ENCODE data around the gene TET3. TPM values are rescaled to one million over a fixed set of nuclear protein-coding genes. Genes with fewer than 3 reads are reported as not detected.

TET3 gene
- total RNA-seq, 1 donor from 2014 or later, result 2.3 TPM

- TF ChIP-seq CTCF (IDR thresholded peaks at IDR 0.05; ENCODE audit: borderline replicate concordance), result no peak
- no peaks in the 10 kb centered on the region for H3K9me3 ChIP-seq (replicated peaks)
- H3K4me1 ChIP-seq, result peaks cover 58% of the 10 kb centered on the region
- no peak overlapping the region for H3K27ac ChIP-seq (replicated peaks)
- no peak overlapping the region for H3K4me3 ChIP-seq
- H3K36me3 ChIP-seq, result no peaks in the 10 kb centered on the region
- no peak for DNase-seq
- intact Hi-C loops (cut with micrococcal nuclease), result no loop called here
- no peaks in the 10 kb centered on the region for H3K27me3 ChIP-seq (ENCODE audit: low read depth)
Observed at GRCh38 chr2:74000666-74001065, 16.0 kb downstream of the TET3 start.

GRCh38 chr2:74001121-74001520 lies 16.4 kb downstream of the TET3 start:
- TF ChIP-seq CTCF (IDR thresholded peaks at IDR 0.05; ENCODE audit: borderline replicate concordance), result no peak
- no peaks in the 10 kb centered on the region for H3K36me3 ChIP-seq
- no peak overlapping the region for H3K4me3 ChIP-seq
- H3K27me3 ChIP-seq (ENCODE audit: low read depth), result no peaks in the 10 kb centered on the region
- DNase-seq, result no peak
- peaks cover 62% of the 10 kb centered on the region for H3K4me1 ChIP-seq
- intact Hi-C loops (cut with micrococcal nuclease), result no loop called here
- H3K9me3 ChIP-seq (replicated peaks), result no peaks in the 10 kb centered on the region
- no peak overlapping the region for H3K27ac ChIP-seq (replicated peaks)

- intact Hi-C loops (cut with micrococcal nuclease), result no loop called here
- H3K9me3 ChIP-seq (replicated peaks), result no peaks in the 10 kb centered on the region
- DNase-seq, result no peak
- H3K36me3 ChIP-seq, result no peaks in the 10 kb centered on the region
- no peak overlapping the region for H3K27ac ChIP-seq (replicated peaks)
- no peaks in the 10 kb centered on the region for H3K27me3 ChIP-seq (ENCODE audit: low read depth)
- no peak for TF ChIP-seq CTCF (IDR thresholded peaks at IDR 0.05; ENCODE audit: borderline replicate concordance)
- peaks cover 71% of the 10 kb centered on the region for H3K4me1 ChIP-seq
- H3K4me3 ChIP-seq, result peak overlapping the region; percentile 74
Observed at GRCh38 chr2:74001781-74002504, 17.2 kb downstream of the TET3 start.

GRCh38 chr2:74002505-74003421 lies 18.1 kb downstream of the TET3 start:
- no peaks in the 10 kb centered on the region for H3K9me3 ChIP-seq (replicated peaks)
- H3K27ac ChIP-seq (replicated peaks), result peak overlapping the region; percentile 46
- peaks cover 77% of the 10 kb centered on the region for H3K4me1 ChIP-seq
- DNase-seq, result peak; percentile 88
- intact Hi-C loops (cut with micrococcal nuclease), result no loop called here
- no peaks in the 10 kb centered on the region for H3K27me3 ChIP-seq (ENCODE audit: low read depth)
- peak overlapping the region; percentile 74 for H3K4me3 ChIP-seq
- H3K36me3 ChIP-seq, result no peaks in the 10 kb centered on the region
- TF ChIP-seq CTCF (IDR thresholded peaks at IDR 0.05; ENCODE audit: borderline replicate concordance), result peak; percentile 32

- no peak for DNase-seq
- intact Hi-C loops (cut with micrococcal nuclease), result no loop called here
- H3K27ac ChIP-seq (replicated peaks), result peak overlapping the region; percentile 23
Observed at GRCh38 chr2:74003494-74004211, 18.9 kb downstream of the TET3 start.

More at GRCh38 chr2:74003494-74004211, 18.9 kb downstream of the TET3 start:
- Histone ChIP-seq H3K36me3 (no peaks in the 10 kb centered on the region), H3K27me3 (ENCODE audit: low read depth) (no peaks in the 10 kb centered on the region), H3K9me3 (replicated peaks) (no peaks in the 10 kb centered on the region), H3K4me1 (peaks cover 82% of the 10 kb centered on the region), H3K4me3 (peak overlapping the region; percentile 74)
- TF ChIP-seq CTCF (IDR thresholded peaks at IDR 0.05; ENCODE audit: borderline replicate concordance), result no peak

Data from left ventricle myocardium inferior (tissue), 1 donor.